Activated T-cell treated with anti-CD3 and anti-CD28 coated beads for 48 hours (primary cell): ENCODE data around the gene CNIH2.

Experiments
- DNase-seq: peaks from one replicate; pipeline ENCODE4 v3.0.0-alpha.2; 2020; ENCODE audit warnings: low read depth

Gene CNIH2

GRCh38 chr11:66331542-66332370, 53.8 kb downstream of the CNIH2 start:
- no peak for DNase-seq

GRCh38 chr11:66332371-66333219, 54.6 kb downstream of the CNIH2 start:
- DNase-seq: no peak

GRCh38 chr11:66333220-66333877, 55.4 kb downstream of the CNIH2 start:
- DNase-seq: no peak
